Measurements from ENCODE around the gene AGAP4. TPM values are rescaled to one million over a fixed set of nuclear protein-coding genes. Genes with fewer than 3 reads are reported as not detected.
"Not testable (repeated sequence)": the region's sequence is repeated elsewhere in the genome, so short reads cannot be mapped to it uniquely, and the experiment has no call there.

Gene AGAP4
- total and polyA plus RNA-seq, 9 donors: 9.4 to 23.4 (median 17.2) TPM

- Histone ChIP-seq H3K4me3 (no peak overlapping the region), H3K27me3 (no peaks in the 10 kb centered on the region), H3K4me1 (ENCODE audit: insufficient read depth) (no peaks in the 10 kb centered on the region), H3K9me3 (no peaks in the 10 kb centered on the region), H3K36me3 (no peaks in the 10 kb centered on the region), H3K27ac (no peak overlapping the region)
- TF ChIP-seq, protein P1, sequence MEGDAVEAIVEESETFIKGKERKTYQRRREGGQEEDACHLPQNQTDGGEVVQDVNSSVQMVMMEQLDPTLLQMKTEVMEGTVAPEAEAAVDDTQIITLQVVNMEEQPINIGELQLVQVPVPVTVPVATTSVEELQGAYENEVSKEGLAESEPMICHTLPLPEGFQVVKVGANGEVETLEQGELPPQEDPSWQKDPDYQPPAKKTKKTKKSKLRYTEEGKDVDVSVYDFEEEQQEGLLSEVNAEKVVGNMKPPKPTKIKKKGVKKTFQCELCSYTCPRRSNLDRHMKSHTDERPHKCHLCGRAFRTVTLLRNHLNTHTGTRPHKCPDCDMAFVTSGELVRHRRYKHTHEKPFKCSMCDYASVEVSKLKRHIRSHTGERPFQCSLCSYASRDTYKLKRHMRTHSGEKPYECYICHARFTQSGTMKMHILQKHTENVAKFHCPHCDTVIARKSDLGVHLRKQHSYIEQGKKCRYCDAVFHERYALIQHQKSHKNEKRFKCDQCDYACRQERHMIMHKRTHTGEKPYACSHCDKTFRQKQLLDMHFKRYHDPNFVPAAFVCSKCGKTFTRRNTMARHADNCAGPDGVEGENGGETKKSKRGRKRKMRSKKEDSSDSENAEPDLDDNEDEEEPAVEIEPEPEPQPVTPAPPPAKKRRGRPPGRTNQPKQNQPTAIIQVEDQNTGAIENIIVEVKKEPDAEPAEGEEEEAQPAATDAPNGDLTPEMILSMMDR (IDR thresholded peaks at IDR 0.05): no peak
- TF ChIP-seq POLR2A (IDR thresholded peaks at IDR 0.05): no peak
- TF ChIP-seq EP300 (IDR thresholded peaks at IDR 0.05): no peak
- intact Hi-C loops (cut with DNase I): no loop called here
- WGBS, 3 donors: 63 to 76% (median 64%) methylated on average over 6 of the region's 6 CpGs
- no peak for DNase-seq
These were observed 36.2 kb downstream of the AGAP4 start for GRCh38 chr10:45811075-45811474.

DNA sequence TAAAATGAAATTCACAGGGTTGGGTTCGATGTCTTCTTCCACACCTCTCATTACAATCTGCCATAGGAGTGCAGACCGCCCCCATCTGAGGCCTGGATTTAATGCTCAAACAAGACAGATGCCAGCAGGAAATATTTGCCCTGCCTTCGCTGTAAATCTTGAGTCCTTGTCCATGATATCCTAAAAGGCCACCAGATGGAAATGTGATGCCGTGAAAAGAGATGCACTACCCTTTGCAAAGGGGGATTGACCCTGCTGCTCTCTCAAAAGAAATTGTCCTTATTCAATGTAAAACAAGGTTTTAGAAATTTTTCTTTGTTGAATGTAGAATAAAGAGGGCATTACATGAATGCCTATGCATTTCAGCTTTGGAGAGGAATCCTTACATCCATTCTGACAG, 37.5 kb downstream of the AGAP4 start:
- H3K9me3 ChIP-seq: no peaks in the 10 kb centered on the region
- intact Hi-C loops (cut with DNase I): no loop called here
- no peak for TF ChIP-seq POLR2A (IDR thresholded peaks at IDR 0.05)
- TF ChIP-seq EP300 (IDR thresholded peaks at IDR 0.05): no peak
- TF ChIP-seq, protein P1 (IDR thresholded peaks at IDR 0.05): no peak
- H3K4me3 ChIP-seq: no peak overlapping the region
- no peaks in the 10 kb centered on the region for H3K36me3 ChIP-seq
- no peaks in the 10 kb centered on the region for H3K27me3 ChIP-seq
- no peak for DNase-seq
- H3K27ac ChIP-seq: no peak overlapping the region
- WGBS, 3 donors: 55 to 63% (median 60%) methylated on average over 4 of the region's 4 CpGs
- H3K4me1 ChIP-seq (ENCODE audit: insufficient read depth): no peaks in the 10 kb centered on the region

DNA sequence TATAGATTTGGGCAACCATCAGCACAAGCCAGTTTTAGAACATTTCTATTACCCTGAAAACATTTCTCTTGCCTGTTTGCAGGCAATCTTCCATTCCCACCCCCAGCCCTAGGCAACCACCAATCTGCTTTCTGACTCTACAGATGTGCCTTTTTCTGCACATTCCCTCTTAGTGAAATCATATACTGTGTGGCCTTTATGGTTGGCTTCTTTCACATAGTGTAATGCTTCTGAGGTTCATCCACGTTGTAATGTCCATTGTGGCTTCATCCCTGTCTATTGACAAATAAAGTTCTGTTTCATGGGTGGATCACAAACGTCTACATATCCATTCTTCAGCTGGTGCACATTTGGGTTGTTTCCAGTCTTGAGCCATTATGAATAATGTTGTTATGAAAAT, 42.3 kb downstream of the AGAP4 start:
- H3K4me1 ChIP-seq (ENCODE audit: insufficient read depth); DNase-seq; H3K27me3 ChIP-seq; intact Hi-C loops (cut with DNase I); H3K27ac ChIP-seq; H3K9me3 ChIP-seq; H3K4me3 ChIP-seq; H3K36me3 ChIP-seq: not testable (repeated sequence)
- 53 to 72% (median 55%) methylated on average over 2 of the region's 2 CpGs for WGBS, 3 donors

- WGBS, 3 donors: 71 to 82% (median 76%) methylated on average over 13 of the region's 13 CpGs
- H3K27ac ChIP-seq; H3K4me3 ChIP-seq; H3K4me1 ChIP-seq (ENCODE audit: insufficient read depth); H3K9me3 ChIP-seq; H3K36me3 ChIP-seq; H3K27me3 ChIP-seq; intact Hi-C loops (cut with DNase I); DNase-seq: not testable (repeated sequence)
These were observed 44.0 kb downstream of the AGAP4 start for GRCh38 chr10:45803060-45804010.

DNA sequence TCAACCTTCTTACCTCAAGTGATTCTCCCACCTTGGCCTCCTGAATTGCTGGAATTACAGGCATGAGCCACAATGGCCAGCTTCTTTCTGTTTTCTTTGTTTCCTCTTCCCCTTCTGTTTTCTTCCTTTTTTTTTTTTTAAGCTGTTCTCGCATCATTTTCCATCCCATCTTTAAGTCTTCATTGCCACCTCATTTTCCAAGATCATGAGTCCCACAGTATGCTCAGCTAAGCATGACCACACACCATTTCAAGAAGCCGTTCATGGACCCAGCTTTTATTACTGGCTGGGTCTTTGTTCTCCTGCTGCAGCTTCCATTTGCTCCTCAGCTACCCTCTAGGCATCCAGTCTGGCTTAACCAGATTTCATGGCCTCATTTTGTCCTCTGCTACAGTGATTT, 52.5 kb downstream of the AGAP4 start:
- 38 to 84% (median 61%) methylated on average over 2 of the region's 2 CpGs for WGBS, 3 donors
- H3K9me3 ChIP-seq; H3K36me3 ChIP-seq; H3K27ac ChIP-seq; DNase-seq; H3K4me1 ChIP-seq (ENCODE audit: insufficient read depth); H3K27me3 ChIP-seq; intact Hi-C loops (cut with DNase I); H3K4me3 ChIP-seq: not testable (repeated sequence)

GRCh38 chr10:45790694-45791426, 56.4 kb downstream of the AGAP4 start:
- WGBS, 3 donors: 81 to 93% (median 85%) methylated on average over 5 to 6 of the region's 6 CpGs
- not testable (repeated sequence) for H3K36me3 ChIP-seq

DNA sequence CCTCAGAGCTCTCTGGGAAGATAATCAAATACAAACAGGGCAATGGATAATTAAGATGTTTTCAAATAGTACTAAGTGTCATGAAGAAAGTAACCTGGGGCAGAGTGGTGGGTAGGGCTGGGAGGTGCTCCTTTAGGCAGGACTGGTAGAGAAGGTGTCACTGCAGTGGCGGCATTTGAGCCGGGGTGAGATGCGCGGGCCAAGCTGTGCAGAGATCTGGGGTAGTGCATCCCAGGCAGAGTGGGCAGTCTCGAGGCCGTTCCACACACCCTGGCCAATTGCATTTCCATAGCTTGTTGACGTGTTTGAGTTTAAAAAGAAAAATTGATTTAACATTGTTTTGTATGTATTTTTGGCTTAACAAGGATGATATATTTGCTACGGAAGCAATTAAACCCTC, 57.3 kb downstream of the AGAP4 start:
- H3K9me3 ChIP-seq; intact Hi-C loops (cut with DNase I); H3K36me3 ChIP-seq: not testable (repeated sequence)

More at GRCh38 chr10:45790694-45791426, 56.4 kb downstream of the AGAP4 start:
- H3K9me3 ChIP-seq; H3K4me1 ChIP-seq (ENCODE audit: insufficient read depth); H3K4me3 ChIP-seq; DNase-seq; intact Hi-C loops (cut with DNase I); H3K27me3 ChIP-seq; H3K27ac ChIP-seq: not testable (repeated sequence)

GRCh38 chr10:45787212-45787741, 60.0 kb downstream of the AGAP4 start:
- DNase-seq; H3K4me1 ChIP-seq (ENCODE audit: insufficient read depth); intact Hi-C loops (cut with DNase I); H3K27ac ChIP-seq; H3K9me3 ChIP-seq; H3K4me3 ChIP-seq; H3K27me3 ChIP-seq; H3K36me3 ChIP-seq: not testable (repeated sequence)
- WGBS, 3 donors: 52 to 57% methylated on average over 2 of the region's 5 CpGs; no CpG with 5 or more reads in 1 of the 3 donors

More for the DNA sequence above, 57.3 kb downstream of the AGAP4 start:
- H3K4me3 ChIP-seq; H3K27me3 ChIP-seq; H3K27ac ChIP-seq; H3K4me1 ChIP-seq (ENCODE audit: insufficient read depth); DNase-seq: not testable (repeated sequence)
- 94 to 97% (median 94%) methylated on average over 8 of the region's 8 CpGs for WGBS, 3 donors

- H3K9me3 ChIP-seq; DNase-seq; H3K4me3 ChIP-seq; H3K27ac ChIP-seq; H3K27me3 ChIP-seq; H3K4me1 ChIP-seq (ENCODE audit: insufficient read depth); H3K36me3 ChIP-seq; intact Hi-C loops (cut with DNase I): not testable (repeated sequence)
- WGBS, 3 donors: 57 to 93% (median 72%) methylated on average over 1 of the region's 1 CpG
These were observed 61.1 kb downstream of the AGAP4 start for GRCh38 chr10:45786217-45786616.
